WERI-Rb-1 (cell line): ENCODE measurements around the gene KDM4B.

Source experiments
- DNase-seq: peaks from one replicate; pipeline ENCODE4 v3.0.0-alpha.2; 2020
- H3K27ac ChIP-seq: fragments of 250-450 bp; sonication (Bioruptor Pico); 2 replicates; pipeline ENCODE4 v1.5.1; 2020; ENCODE audit warnings: mild to moderate bottlenecking, moderate library complexity
- H3K27me3 ChIP-seq: fragments of 250-450 bp; sonication (Bioruptor Pico); 2 replicates; pipeline ENCODE4 v1.5.1; 2021; ENCODE audit warnings: mild to moderate bottlenecking, low read depth, moderate library complexity; ENCODE audit not compliant: insufficient read depth, severe bottlenecking
- H3K36me3 ChIP-seq: fragments of 250-450 bp; sonication (Bioruptor Pico); 2 replicates; pipeline ENCODE4 v1.5.1; 2020; ENCODE audit warnings: mild to moderate bottlenecking, moderate library complexity
- H3K4me3 ChIP-seq: 2 replicates; pipeline ENCODE4 v1.5.1; 2011; ENCODE audit warnings: low read depth, mild to moderate bottlenecking, control low read depth, low read length
- H3K9me3 ChIP-seq: fragments of 250-450 bp; sonication (Bioruptor Pico); 2 replicates; pipeline ENCODE4 v1.5.1; 2021; ENCODE audit warnings: mild to moderate bottlenecking, moderate library complexity; ENCODE audit not compliant: severe bottlenecking
- CTCF ChIP-seq: IDR thresholded peaks from 2 replicates; pipeline ENCODE4 v1.5.1; 2011; ENCODE audit warnings: low read depth, mild to moderate bottlenecking, control low read depth, inconsistent platforms, low read length

The KDM4B gene

DNA sequence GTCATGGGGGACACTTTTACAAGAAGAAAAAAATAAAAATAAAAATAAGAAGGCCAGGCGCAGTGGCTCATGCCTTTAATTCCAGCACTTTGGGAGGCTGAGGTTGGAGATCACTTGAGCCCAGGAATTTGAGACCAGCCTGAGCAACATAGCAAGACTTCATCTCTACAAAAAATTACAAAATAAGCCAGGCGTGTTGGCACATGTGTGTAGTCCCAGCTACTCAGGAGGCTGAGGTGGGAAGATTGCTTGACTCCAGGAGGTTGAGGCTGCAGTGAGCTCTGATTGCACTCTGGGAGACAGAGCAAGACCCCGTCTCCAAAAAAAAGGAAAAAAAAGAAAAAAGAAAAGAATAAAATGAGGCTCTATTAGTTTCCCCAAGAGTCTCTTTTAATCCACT is 214.7 kb downstream of the KDM4B start:
- Histone ChIP-seq H3K27ac (no peak overlapping the region), H3K9me3 (no peaks in the 10 kb centered on the region), H3K27me3 (no peaks in the 10 kb centered on the region), H3K4me3 (no peak overlapping the region), H3K36me3 (no peaks in the 10 kb centered on the region)
- no peak for TF ChIP-seq CTCF
- DNase-seq: no peak

GRCh38 chr19:5184930-5185329 is 216.0 kb downstream of the KDM4B start:
- no peaks in the 10 kb centered on the region for H3K36me3 ChIP-seq
- no peak overlapping the region for H3K27ac ChIP-seq
- no peak overlapping the region for H3K4me3 ChIP-seq
- no peaks in the 10 kb centered on the region for H3K9me3 ChIP-seq
- no peak for DNase-seq
- H3K27me3 ChIP-seq: no peaks in the 10 kb centered on the region
- TF ChIP-seq CTCF: no peak

GRCh38 chr19:5186293-5187050 is 217.6 kb downstream of the KDM4B start:
- TF ChIP-seq CTCF: no peak
- H3K27ac ChIP-seq: no peak overlapping the region
- no peak for DNase-seq
- no peak overlapping the region for H3K4me3 ChIP-seq
- H3K9me3 ChIP-seq: no peaks in the 10 kb centered on the region
- H3K36me3 ChIP-seq: no peaks in the 10 kb centered on the region
- no peaks in the 10 kb centered on the region for H3K27me3 ChIP-seq

GRCh38 chr19:5188548-5189317 is 219.8 kb downstream of the KDM4B start:
- TF ChIP-seq CTCF: no peak
- no peak for DNase-seq
- Histone ChIP-seq H3K9me3 (no peaks in the 10 kb centered on the region), H3K36me3 (no peaks in the 10 kb centered on the region), H3K27ac (no peak overlapping the region), H3K27me3 (no peaks in the 10 kb centered on the region), H3K4me3 (no peak overlapping the region)

- no peak for TF ChIP-seq CTCF
- Histone ChIP-seq H3K4me3 (no peak overlapping the region), H3K27me3 (no peaks in the 10 kb centered on the region), H3K9me3 (no peaks in the 10 kb centered on the region), H3K36me3 (no peaks in the 10 kb centered on the region), H3K27ac (no peak overlapping the region)
- no peak for DNase-seq
These were observed 220.3 kb downstream of the KDM4B start for GRCh38 chr19:5189318-5189607.
